H9 (cell line): ENCODE results near the gene MRPL41. TPM values are rescaled to one million over a fixed set of nuclear protein-coding genes. Genes with fewer than 3 reads are reported as not detected.

Experiments
- DNase-seq: peaks from one replicate; pipeline ENCODE4 v3.0.0-alpha.2; 2017
- H2AFZ ChIP-seq: one replicate; pipeline ENCODE4 v1.6.1; 2013; ENCODE audit warnings: mild to moderate bottlenecking, low read length, control low read depth, moderate library complexity
- H2AK5ac ChIP-seq: 2 replicates; pipeline ENCODE4 v1.6.1; 2013; ENCODE audit warnings: low read length, control low read depth, mixed read lengths; ENCODE audit not compliant: insufficient read length
- H2BK120ac ChIP-seq: one replicate; pipeline ENCODE4 v1.6.1; 2013; ENCODE audit warnings: low read depth, mild to moderate bottlenecking, low read length, control low read depth, inconsistent platforms; ENCODE audit not compliant: poor library complexity, severe bottlenecking
- H2BK12ac ChIP-seq: 2 replicates; pipeline ENCODE4 v1.6.1; 2013; ENCODE audit warnings: low read length, control low read depth, mixed read lengths, low read depth; ENCODE audit not compliant: insufficient read length
- H2BK15ac ChIP-seq: 2 replicates; pipeline ENCODE4 v1.6.1; 2013; ENCODE audit warnings: low read depth, low read length, control low read depth
- H2BK20ac ChIP-seq: one replicate; pipeline ENCODE4 v1.6.1; 2013; ENCODE audit warnings: low read depth, mild to moderate bottlenecking, low read length, control low read depth, inconsistent platforms; ENCODE audit not compliant: poor library complexity, severe bottlenecking
- H2BK5ac ChIP-seq: 2 replicates; pipeline ENCODE4 v1.6.1; 2013; ENCODE audit warnings: low read length, control low read depth, mixed read lengths; ENCODE audit not compliant: insufficient read length
- H3K14ac ChIP-seq: 2 replicates; pipeline ENCODE4 v1.6.1; 2013; ENCODE audit warnings: low read length, control low read depth; ENCODE audit not compliant: insufficient read depth
- H3K18ac ChIP-seq: 2 replicates; pipeline ENCODE4 v1.6.1; 2013; ENCODE audit warnings: low read depth, mild to moderate bottlenecking, mixed read lengths, low read length, control low read depth; ENCODE audit not compliant: insufficient read length
- H3K23ac ChIP-seq: 2 replicates; pipeline ENCODE4 v1.6.1; 2013; ENCODE audit warnings: low read length, control low read depth, mixed read lengths, low read depth; ENCODE audit not compliant: insufficient read length
- H3K23me2 ChIP-seq: 2 replicates; pipeline ENCODE4 v1.6.1; 2013; ENCODE audit warnings: low read depth, mild to moderate bottlenecking, mixed read lengths, low read length, control low read depth; ENCODE audit not compliant: insufficient read length, poor library complexity, severe bottlenecking
- H3K27ac ChIP-seq: 2 replicates; pipeline ENCODE4 v1.5.1; 2013; ENCODE audit warnings: low read length, control low read depth, mixed read lengths, low read depth; ENCODE audit not compliant: insufficient read length
- H3K27me3 ChIP-seq: 2 replicates; pipeline ENCODE4 v1.6.1; 2013; ENCODE audit warnings: low read length, control low read depth, inconsistent platforms; ENCODE audit not compliant: insufficient read depth
- H3K4ac ChIP-seq: 2 replicates; pipeline ENCODE4 v1.6.1; 2013; ENCODE audit warnings: low read depth, mild to moderate bottlenecking, control low read depth, inconsistent platforms, low read length, moderate library complexity
- H3K4me1 ChIP-seq: 2 replicates; pipeline ENCODE4 v1.6.1; 2013; ENCODE audit warnings: low read length, control low read depth, inconsistent platforms; ENCODE audit not compliant: insufficient read depth
- H3K4me2 ChIP-seq: 2 replicates; pipeline ENCODE4 v1.6.1; 2013; ENCODE audit warnings: low read length, control low read depth, mixed read lengths; ENCODE audit not compliant: insufficient read length, insufficient read depth
- H3K56ac ChIP-seq: 2 replicates; pipeline ENCODE4 v1.6.1; 2013; ENCODE audit warnings: low read depth, mild to moderate bottlenecking, mixed read lengths, low read length, control low read depth; ENCODE audit not compliant: insufficient read length
- H3K79me1 ChIP-seq: 2 replicates; pipeline ENCODE4 v1.6.1; 2013; ENCODE audit warnings: low read depth, mild to moderate bottlenecking, moderate library complexity, low read length, control low read depth, inconsistent platforms; ENCODE audit not compliant: insufficient read depth, poor library complexity, severe bottlenecking
- H3K79me2 ChIP-seq: 2 replicates; pipeline ENCODE4 v1.6.1; 2013; ENCODE audit warnings: low read length, control low read depth, inconsistent platforms; ENCODE audit not compliant: insufficient read depth
- H3K9ac ChIP-seq: 2 replicates; pipeline ENCODE4 v1.6.1; 2013; ENCODE audit warnings: low read length, control low read depth, mixed read lengths; ENCODE audit not compliant: insufficient read length; ENCODE audit errors: extremely low read depth
- H3K9me3 ChIP-seq: one replicate; pipeline ENCODE4 v1.6.1; 2013; ENCODE audit warnings: low read depth, low read length, inconsistent platforms; ENCODE audit not compliant: control insufficient read depth
- H3T11ph ChIP-seq: one replicate; pipeline ENCODE4 v1.6.1; 2013; ENCODE audit warnings: mild to moderate bottlenecking, low read length, control low read depth, inconsistent platforms
- H4K20me1 ChIP-seq: one replicate; pipeline ENCODE4 v1.6.1; 2013; ENCODE audit not compliant: control insufficient read depth, insufficient read length, insufficient read depth
- H4K5ac ChIP-seq: 2 replicates; pipeline ENCODE4 v1.6.1; 2013; ENCODE audit warnings: low read depth, mild to moderate bottlenecking, mixed read lengths, low read length, control low read depth; ENCODE audit not compliant: insufficient read length
- H4K8ac ChIP-seq: replicated peaks from 2 replicates; pipeline ENCODE4 v1.6.1; 2013; ENCODE audit warnings: low read length, control low read depth, mixed read lengths, low read depth; ENCODE audit not compliant: insufficient read length
- H4K91ac ChIP-seq: 2 replicates; pipeline ENCODE4 v1.6.1; 2013; ENCODE audit warnings: low read depth, mild to moderate bottlenecking, moderate library complexity, mixed read lengths, low read length, control low read depth; ENCODE audit not compliant: insufficient read length
- H3K27ac Mint-ChIP-seq, 3 experiments: 2 replicates in 2 of 3; 3 replicates in 1 of 3; pipeline ENCODE4 v1.8.0; 2020 to 2021; ENCODE audit warnings: mixed read lengths in 3 of 3, mild to moderate bottlenecking in 1 of 3, moderate library complexity in 1 of 3
- H3K27me3 Mint-ChIP-seq: 2 replicates; pipeline ENCODE4 v1.8.0; 2021; ENCODE audit warnings: low read depth, mild to moderate bottlenecking, moderate library complexity, mixed read lengths
- H3K36me3 Mint-ChIP-seq, 3 experiments: 2 replicates in 2 of 3; 3 replicates in 1 of 3; pipeline ENCODE4 v1.8.0; 2020 to 2021; ENCODE audit warnings: low read depth in 3 of 3, mixed read lengths in 3 of 3; ENCODE audit not compliant: insufficient read depth in 1 of 3
- H3K4me1 Mint-ChIP-seq, 2 experiments: 2 replicates each; pipeline ENCODE4 v1.8.0; 2020; ENCODE audit warnings: mixed read lengths in 2 of 2
- H3K4me3 Mint-ChIP-seq, 2 experiments: 2 replicates in 1 of 2; 3 replicates in 1 of 2; pipeline ENCODE4 v1.8.0; 2020 to 2021; ENCODE audit warnings: mild to moderate bottlenecking in 2 of 2, mixed read lengths in 2 of 2, moderate library complexity in 1 of 2
- H3K9me3 Mint-ChIP-seq, 2 experiments: 2 replicates in 1 of 2; 3 replicates in 1 of 2; pipeline ENCODE4 v1.8.0; 2020; ENCODE audit warnings: mild to moderate bottlenecking in 2 of 2, mixed read lengths in 2 of 2, moderate library complexity in 1 of 2
- CTCF ChIP-seq: fragments of 200-600 bp; sonication (generic); conservative IDR thresholded peaks from 3 replicates; pipeline ENCODE4 v1.8.0; 2021; ENCODE audit warnings: antibody characterized with exemption, mild to moderate bottlenecking
- WGBS: extraction: QIAGEN DNeasy Blood & Tissue Kit; methylation state at CpG from one replicate; pipeline ENCODE4 v1.1.7; 2013; ENCODE audit warnings: missing lambda C conversion rate, low lambda C conversion rate, mixed read lengths; ENCODE audit not compliant: insufficient read length; ENCODE audit errors: extremely low coverage; 5-methylcytosine and 5-hydroxymethylcytosine counted together
- total RNA-seq: library from RNA; stranded (reverse); gene quantifications from 2 replicates; pipeline ENCODE4 v1.2.1, GENCODE V29; 2021

MRPL41 gene
- total RNA-seq, 1 experiment from 2014 or later = 52.2 TPM

- no peak overlapping the region for H4K5ac ChIP-seq
- no peaks in the 10 kb centered on the region for H3K4me1 Mint-ChIP-seq
- no peaks in the 10 kb centered on the region for H3K23me2 ChIP-seq
- H4K8ac ChIP-seq = no peak overlapping the region
- no peak overlapping the region for H2AK5ac ChIP-seq
- no peaks in the 10 kb centered on the region for H3K79me1 ChIP-seq
- H2BK20ac ChIP-seq = no peak overlapping the region
- H3K4me1 ChIP-seq = no peaks in the 10 kb centered on the region
- H3K4ac ChIP-seq = no peak overlapping the region
- H3K9me3 ChIP-seq = no peaks in the 10 kb centered on the region
- no peak overlapping the region for H3T11ph ChIP-seq
- WGBS = no CpG with 5 or more reads among the region's 36 CpGs
- H3K18ac ChIP-seq = no peak overlapping the region
- no peak overlapping the region for H3K14ac ChIP-seq
- H3K27me3 ChIP-seq = no peaks in the 10 kb centered on the region
- peak; percentile 64 for DNase-seq
- peaks cover 18 to 80% of the 10 kb centered on the region in 2 experiments for H3K9me3 Mint-ChIP-seq
- no peak for TF ChIP-seq CTCF
- H3K27ac ChIP-seq = no peak overlapping the region
- no peak overlapping the region for H3K4me2 ChIP-seq
- H3K36me3 Mint-ChIP-seq = peaks cover 4 to 16% (median 16%) of the 10 kb centered on the region in 3 experiments; a peak in 6 of 7 replicates
- no peak overlapping the region for H3K56ac ChIP-seq
- H3K27me3 Mint-ChIP-seq = peaks cover 20% of the 10 kb centered on the region
- peak overlapping the region; percentile 23 to 86 (median 82); a peak in 3 of 7 replicates for H3K27ac Mint-ChIP-seq
- H3K9ac ChIP-seq = no peak overlapping the region
- no peak overlapping the region for H3K23ac ChIP-seq
- no peak overlapping the region for H2BK15ac ChIP-seq
- peak overlapping the region in 1 of 2 experiments; percentile 58; a peak in 3 of 5 replicates for H3K4me3 Mint-ChIP-seq
- no peaks in the 10 kb centered on the region for H4K20me1 ChIP-seq
- no peak overlapping the region for H2BK12ac ChIP-seq
- no peaks in the 10 kb centered on the region for H3K79me2 ChIP-seq
- no peak overlapping the region for H4K91ac ChIP-seq
- no peak overlapping the region for H2AFZ ChIP-seq
- no peak overlapping the region for H2BK120ac ChIP-seq
- H2BK5ac ChIP-seq = no peak overlapping the region
Measured at GRCh38 chr9:137502008-137502911, 49.4 kb upstream of the MRPL41 start.
